Keratinocyte (primary cell): ENCODE results near the gene STX10.

ENCODE experiments used
- CTCF ChIP-seq, 3 experiments: IDR thresholded peaks in 1 of 3; conservative IDR thresholded peaks in 1 of 3; optimal IDR thresholded peaks in 1 of 3; 2 replicates in 2 of 3; 3 replicates in 1 of 3; pipeline versions ENCODE3 to v1.5.1; 2011; ENCODE audit warnings: low read length in 3 of 3, mild to moderate bottlenecking in 3 of 3, moderate library complexity in 2 of 3, control low read depth in 1 of 3, inconsistent platforms in 1 of 3; ENCODE audit not compliant: insufficient read depth in 2 of 3; ENCODE audit errors: extremely low read depth in 1 of 3
- EZH2 ChIP-seq: IDR thresholded peaks from one replicate; pipeline ENCODE4 v1.6.1; 2012; ENCODE audit warnings: inconsistent platforms, mild to moderate bottlenecking, low read length, moderate library complexity

- TF ChIP-seq CTCF (optimal IDR thresholded peaks at IDR 0.05 in 1 of 3, IDR thresholded peaks at IDR 0.05 in 1 of 3, conservative IDR thresholded peaks at IDR 0.05 in 1 of 3; ENCODE audit: extremely low read depth in 1 of 3, insufficient read depth in 2 of 3, low read length in 3 of 3) (no peak), EZH2 (no peak)
These were observed 32.3 kb downstream of the STX10 start, which contains the start of gene NACC1 for GRCh38 chr19:13117772-13118423.
